ENCODE results near the gene TTC24. TPM values are rescaled to one million over a fixed set of nuclear protein-coding genes. Genes with fewer than 3 reads are reported as not detected.

Gene TTC24
- total RNA-seq: not detected in 2 replicates

DNA sequence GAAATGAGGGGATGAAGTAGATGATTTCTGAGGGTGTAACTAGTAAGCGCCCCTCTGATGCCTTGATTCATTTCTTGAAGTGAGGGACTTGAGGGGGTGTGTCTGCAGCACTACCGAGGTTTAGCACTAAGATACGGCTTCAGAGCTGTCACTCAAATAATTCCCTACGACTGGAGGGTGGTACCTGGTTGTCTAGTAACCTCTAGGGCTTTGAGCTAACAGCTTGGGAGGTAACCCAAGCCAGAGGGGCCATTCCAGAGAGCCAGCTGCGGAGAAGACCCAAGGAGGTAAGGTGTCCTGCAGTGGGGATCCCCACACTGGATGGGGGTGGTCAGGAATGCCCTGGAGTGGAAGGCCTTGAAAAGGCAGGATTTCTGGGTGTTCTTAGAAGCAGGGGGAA lies at the start of gene TTC24:
TTC24 (plus strand) TSS at position 252 of the 400 bp plus-strand sequence. CDS start 1,642 bp downstream, outside the sequence.

DNA sequence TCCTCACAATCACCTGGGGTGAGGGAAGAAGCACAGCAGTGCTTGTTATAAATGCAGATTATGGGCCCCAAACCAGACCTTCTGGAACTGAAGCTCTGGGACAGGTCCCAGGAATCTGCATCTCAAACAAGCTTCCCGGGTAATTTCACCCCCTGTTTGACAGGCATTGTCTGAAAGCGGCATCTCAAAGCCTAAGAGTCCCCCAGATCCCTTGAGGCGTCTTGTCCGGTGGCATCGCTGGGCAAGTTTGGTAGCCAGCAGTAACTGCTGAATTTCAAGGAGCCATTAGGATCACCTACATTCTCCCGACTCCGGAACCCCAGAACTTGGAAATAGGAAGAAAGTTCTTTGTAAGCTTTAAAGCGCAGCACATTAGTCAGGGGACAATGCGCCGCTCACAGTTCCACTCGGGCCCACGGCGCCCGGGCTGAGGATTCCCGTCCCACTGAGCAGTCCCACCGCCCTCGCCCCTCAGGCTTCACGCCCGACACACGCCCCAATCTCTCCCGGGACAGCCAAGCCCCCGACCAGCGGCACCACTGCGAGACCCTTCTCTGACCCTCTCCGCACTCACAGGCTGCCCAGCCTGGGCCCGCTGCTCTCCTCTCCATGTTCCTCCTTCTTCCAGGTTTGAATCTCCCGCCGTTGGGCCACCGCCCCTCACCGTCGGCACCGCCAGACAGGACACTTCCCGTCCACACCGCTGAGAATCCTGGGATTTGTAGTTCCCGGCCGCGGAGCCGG lies 7.4 kb upstream of the TTC24 start, which contains the start of gene IQGAP3:
IQGAP3 (minus strand) TSS at position 647 of the 744 bp plus-strand sequence; CDS start at position 611, 36 bp downstream.

DNA sequence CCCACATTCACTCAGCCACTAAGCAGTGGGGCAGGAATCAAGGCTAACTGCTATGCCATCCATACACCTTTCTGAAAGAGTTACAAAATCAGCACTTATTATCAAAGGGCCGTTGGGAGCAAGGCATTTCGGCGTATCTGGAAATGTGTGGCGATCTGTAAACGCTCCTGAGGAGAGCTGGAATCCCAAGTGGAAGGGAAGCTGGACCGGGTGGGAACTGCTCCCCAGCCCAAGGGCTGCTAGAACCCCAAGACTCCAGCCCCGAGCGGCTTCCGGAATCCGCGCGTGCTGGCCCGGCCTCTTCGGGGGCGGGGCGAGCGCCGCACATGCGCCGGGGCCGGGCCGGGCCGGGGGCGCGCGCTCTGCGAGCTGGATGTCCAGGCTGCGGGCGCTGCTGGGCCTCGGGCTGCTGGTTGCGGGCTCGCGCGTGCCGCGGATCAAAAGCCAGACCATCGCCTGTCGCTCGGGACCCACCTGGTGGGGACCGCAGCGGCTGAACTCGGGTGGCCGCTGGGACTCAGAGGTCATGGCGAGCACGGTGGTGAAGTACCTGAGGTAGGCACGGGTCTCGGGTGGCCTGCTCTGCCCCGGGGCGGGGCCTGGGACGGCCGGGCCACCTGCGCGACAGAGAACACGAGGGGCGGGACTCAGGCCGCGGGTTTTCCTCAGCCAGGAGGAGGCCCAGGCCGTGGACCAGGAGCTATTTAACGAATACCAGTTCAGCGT lies 12.1 kb downstream of the TTC24 start, which contains the start of gene NAXE:
NAXE (plus strand) TSS at position 345 of the 726 bp plus-strand sequence; CDS start at position 374, 29 bp downstream.

DNA sequence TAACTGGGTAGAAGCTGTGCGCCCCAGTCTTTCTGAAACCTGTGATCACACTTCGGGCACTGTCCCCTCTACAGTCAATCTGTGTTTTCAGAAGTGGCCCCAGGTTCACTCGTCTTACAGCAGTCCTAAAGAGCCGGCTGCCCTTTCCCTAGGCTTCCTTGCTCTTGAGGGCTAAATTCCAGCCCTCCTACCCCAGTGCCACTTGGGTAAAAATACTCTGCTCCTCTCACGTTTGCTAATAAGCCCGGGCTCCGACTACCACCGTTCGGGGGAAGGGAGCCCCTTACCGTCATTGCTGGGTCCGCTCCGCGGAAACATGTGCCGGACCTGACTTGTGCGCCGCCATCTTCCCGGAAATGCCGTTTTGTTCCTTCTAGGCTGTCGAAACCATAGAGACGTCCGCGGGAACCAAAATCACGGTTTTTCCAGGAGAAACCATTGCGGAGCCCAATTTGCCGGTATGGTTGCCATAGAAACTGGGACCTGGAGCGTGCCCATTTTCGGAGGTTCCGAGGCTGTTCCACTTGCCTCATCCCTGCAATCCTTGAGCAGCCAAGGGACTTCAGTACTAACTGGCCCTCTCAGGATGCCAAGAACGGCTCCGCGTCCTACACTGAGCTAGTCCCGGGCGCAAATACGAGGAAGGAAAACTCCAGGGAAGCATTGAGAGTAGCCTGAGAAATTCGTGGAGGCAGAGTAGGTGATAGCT lies 21.8 kb downstream of the TTC24 start, which contains the start of gene GPATCH4:
GPATCH4 (minus strand) TSS at position 358 of the 709 bp plus-strand sequence.

DNA sequence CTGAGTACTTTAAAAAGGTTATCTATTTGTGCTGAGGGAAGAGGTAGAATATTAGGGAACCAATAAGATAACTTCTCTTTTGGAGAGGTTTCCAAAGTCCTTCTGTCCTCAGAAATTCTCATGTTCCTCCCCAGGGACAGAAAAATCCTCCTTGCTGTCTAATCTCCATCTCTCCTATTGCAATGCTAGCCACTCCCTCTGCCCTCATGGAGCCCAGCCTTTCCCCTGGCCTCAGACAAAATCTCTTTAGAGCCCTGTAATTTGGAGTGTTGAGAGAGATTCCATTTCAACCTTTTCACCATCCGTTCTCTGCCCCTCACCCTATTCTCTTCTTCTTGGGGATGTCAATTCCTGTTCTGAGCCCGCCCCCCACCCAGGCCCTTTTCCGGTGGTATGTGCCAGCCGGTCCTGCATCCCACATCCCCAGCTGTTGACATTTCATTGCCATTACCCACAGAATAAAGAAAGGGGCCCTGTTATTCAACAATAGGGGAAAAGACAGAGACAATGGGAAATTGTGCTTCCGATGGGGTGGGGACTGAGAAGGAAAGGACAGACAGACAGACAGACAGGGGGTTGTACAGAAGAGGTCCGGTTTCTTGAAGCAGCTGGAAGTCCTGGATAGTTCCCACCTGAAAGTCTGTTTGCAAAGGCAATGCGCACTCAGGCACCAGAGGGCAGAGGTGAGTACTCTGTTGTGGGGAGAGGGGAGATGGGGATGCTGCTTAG lies 39.5 kb downstream of the TTC24 start, which contains the start of gene HAPLN2:
HAPLN2 (plus strand) TSS at position 563 of the 729 bp plus-strand sequence. CDS start 4,076 bp downstream, outside the sequence.

Other genes starting within 250 kb of the TTC24 start
- 254 and 318 TPM in 2 replicates for gene CCT3, start 241.4 kb upstream of the TTC24 start, total RNA-seq
- 2.6 TPM in 1 of 2 replicates, not detected in the other for gene TSACC, start 241.2 kb upstream of the TTC24 start, total RNA-seq
- gene RHBG, start 210.5 kb upstream of the TTC24 start, total RNA-seq: not detected in 2 replicates
- 20.4 and 26.9 TPM in 2 replicates for gene MEF2D, start 78.9 kb upstream of the TTC24 start, total RNA-seq
- gene IQGAP3, start 7.2 kb upstream of the TTC24 start, total RNA-seq: 4.3 and 5.5 TPM in 2 replicates
- 50.9 and 61.9 TPM in 2 replicates for gene NAXE, start 12.1 kb downstream of the TTC24 start, total RNA-seq
- 5.8 and 13.0 TPM in 2 replicates for gene GPATCH4, start 21.8 kb downstream of the TTC24 start, total RNA-seq
- 2.3 TPM in 1 of 2 replicates, not detected in the other for gene HAPLN2, start 39.7 kb downstream of the TTC24 start, total RNA-seq
- gene BCAN, start 62.4 kb downstream of the TTC24 start, total RNA-seq: not detected in 2 replicates
- 27.6 and 30.3 TPM in 2 replicates for gene NES, start 97.7 kb downstream of the TTC24 start, total RNA-seq
- 2.1 and 2.5 TPM in 2 replicates for gene CRABP2, start 125.9 kb downstream of the TTC24 start, total RNA-seq
- gene METTL25B, start 148.7 kb downstream of the TTC24 start, total RNA-seq: 6.5 and 11.6 TPM in 2 replicates
- 13.7 and 18.0 TPM in 2 replicates for gene ISG20L2, start 149.0 kb downstream of the TTC24 start, total RNA-seq
- 61.2 and 66.1 TPM in 2 replicates for gene MRPL24, start 161.4 kb downstream of the TTC24 start, total RNA-seq
- gene HDGF, start 172.0 kb downstream of the TTC24 start, total RNA-seq: 134 and 156 TPM in 2 replicates
- 39.7 and 47.3 TPM in 2 replicates for gene PRCC, start 187.8 kb downstream of the TTC24 start, total RNA-seq
- gene SH2D2A, start 237.1 kb downstream of the TTC24 start, total RNA-seq: 0.18 TPM in 1 of 2 replicates, not detected in the other

Data from cardiac atrium fibroblast (primary cell).